HG03196 (cell line): ENCODE results near the gene PPIL4.
A peak's percentile ranks its signal among the peaks of the same experiment; 100 is the strongest.

Experiments used
- ATAC-seq: cut with Tn5 transposase; IDR thresholded peaks from one replicate; pipeline ENCODE4 v1.9.1; 2021; ENCODE audit not compliant: unreplicated experiment

Gene PPIL4

GRCh38 chr6:149484733-149485700 lies 60.8 kb downstream of the PPIL4 start, which contains the start of gene ZC3H12D:
TSS of gene ZC3H12D (minus strand) at chr6:149485014. CDS start at chr6:149474543, 10,471 bp downstream.
- ATAC-seq, result peak; percentile 50

- ATAC-seq, result no peak
Observed at GRCh38 chr6:149483849-149484655, 61.8 kb downstream of the PPIL4 start.

- ATAC-seq, result no peak
Observed at GRCh38 chr6:149483334-149483725, 62.5 kb downstream of the PPIL4 start.

GRCh38 chr6:149482545-149483333 lies 63.1 kb downstream of the PPIL4 start:
- no peak for ATAC-seq

- no peak for ATAC-seq
Observed at GRCh38 chr6:149480502-149481280, 65.2 kb downstream of the PPIL4 start.

GRCh38 chr6:149478631-149479314 lies 67.1 kb downstream of the PPIL4 start:
- ATAC-seq, result no peak

- no peak for ATAC-seq
Observed at GRCh38 chr6:149477544-149477943, 68.3 kb downstream of the PPIL4 start.

- ATAC-seq, result no peak
Observed at GRCh38 chr6:149476789-149477455, 68.9 kb downstream of the PPIL4 start.

- ATAC-seq, result peak; percentile 36
Observed at GRCh38 chr6:149474108-149474935, 71.5 kb downstream of the PPIL4 start.

- no peak for ATAC-seq
Observed at GRCh38 chr6:149473080-149474052, 72.5 kb downstream of the PPIL4 start.

GRCh38 chr6:149472241-149472640 lies 73.6 kb downstream of the PPIL4 start:
- no peak for ATAC-seq

GRCh38 chr6:149471801-149472200 lies 74.0 kb downstream of the PPIL4 start:
- ATAC-seq, result no peak

GRCh38 chr6:149470948-149471347 lies 74.9 kb downstream of the PPIL4 start:
- ATAC-seq, result no peak

- ATAC-seq, result peak; percentile 27
Observed at GRCh38 chr6:149468179-149468578, 77.7 kb downstream of the PPIL4 start.

- no peak for ATAC-seq
Observed at GRCh38 chr6:149467265-149467664, 78.6 kb downstream of the PPIL4 start.

- no peak for ATAC-seq
Observed at GRCh38 chr6:149464411-149464810, 81.4 kb downstream of the PPIL4 start.

- ATAC-seq, result no peak
Observed at GRCh38 chr6:149463781-149464180, 82.1 kb downstream of the PPIL4 start.
